A549 (cell line): ENCODE results near the gene DAB1. TPM values are rescaled to one million over a fixed set of nuclear protein-coding genes. Genes with fewer than 3 reads are reported as not detected.

ENCODE experiments used
- ATAC-seq, 2 experiments: fragments of 200-7000 bp in 1 of 2; fragments of >200 bp in 1 of 2; cut with Nextera tagmentation in 1 of 2; cut with Tn5 transposase in 1 of 2; 3 replicates each; pipeline versions ENCODE4 v1.8.0 to v1.9.1; 2018 to 2020; ENCODE audit warnings: mild to moderate bottlenecking in 1 of 2, moderate library complexity in 1 of 2
- CTCF ChIA-PET: fragments of 300-600 bp; sonication (Branson Sonifier 250); formaldehyde crosslinking; extraction: SDS; loops from one replicate; lab custom pipeline; 2021; ENCODE audit warnings: antibody characterized with exemption, inconsistent platforms; lab: Yijun Ruan, JAX
- POLR2A ChIA-PET: fragments of 350-600 bp; formaldehyde crosslinking; extraction: SDS; loops from one replicate; lab custom pipeline; 2021; ENCODE audit warnings: antibody characterized with exemption, inconsistent platforms; lab: Yijun Ruan, JAX
- DNase-seq, 2 experiments: peaks; one replicate each; pipeline versions ENCODE4 v3.0.0 to v3.0.0-alpha.2; 2011 to 2016; ENCODE audit warnings: low read depth in 1 of 2, low spot score in 1 of 2
- FAIRE-seq: peaks from 2 replicates; lab custom pipeline; 2011; peaks lifted over from hg19 to GRCh38; lab: Jason Lieb, UNC
- H3K27ac ChIP-seq, 2 experiments: fragments of >200 bp; sonication (Bioruptor Twin); formaldehyde crosslinking; 3 replicates each; pipeline ENCODE4 v1.5.1; 2016 to 2017
- H3K4me1 ChIP-seq: fragments of >200 bp; sonication (Bioruptor Twin); formaldehyde crosslinking; 3 replicates; pipeline ENCODE4 v1.6.1; 2016
- H3K4me2 ChIP-seq: fragments of >200 bp; sonication (Bioruptor Twin); formaldehyde crosslinking; 3 replicates; pipeline ENCODE4 v1.6.1; 2016
- H3K4me3 ChIP-seq: fragments of >200 bp; sonication (Bioruptor Twin); formaldehyde crosslinking; 3 replicates; pipeline ENCODE4 v1.5.1; 2016
- H3K9me3 ChIP-seq: fragments of >200 bp; sonication (Bioruptor Twin); formaldehyde crosslinking; 3 replicates; pipeline ENCODE4 v1.6.1; 2016
- BCL3 ChIP-seq: fragments of >200 bp; sonication (Bioruptor Twin); formaldehyde crosslinking; IDR thresholded peaks from 3 replicates; pipeline ENCODE4 v1.6.1; 2016
- BHLHE40 ChIP-seq: IDR thresholded peaks from 2 replicates; pipeline ENCODE4 v1.6.1; 2012; ENCODE audit warnings: low read depth, low read length, inconsistent platforms
- CBX2 ChIP-seq: fragments of 200-600 bp; sonication (generic); IDR thresholded peaks from 2 replicates; pipeline ENCODE4 v1.6.1; 2016; ENCODE audit warnings: low read depth, mild to moderate bottlenecking, borderline replicate concordance
- CBX8 ChIP-seq: fragments of 200-600 bp; sonication (generic); IDR thresholded peaks from 2 replicates; pipeline ENCODE4 v1.6.1; 2016
- CHD2 ChIP-seq: fragments of 150-350 bp; IDR thresholded peaks from 2 replicates; pipeline ENCODE4 v1.6.1; 2014; ENCODE audit warnings: low read length; ENCODE audit not compliant: partially characterized antibody
- EHMT2 ChIP-seq: fragments of 200-600 bp; sonication (generic); IDR thresholded peaks from 2 replicates; pipeline ENCODE4 v1.6.1; 2016; ENCODE audit warnings: antibody characterized with exemption, low read depth, mild to moderate bottlenecking, moderate library complexity
- EP300 ChIP-seq, 2 experiments: fragments of >200 bp; sonication (Bioruptor Twin); formaldehyde crosslinking; IDR thresholded peaks; 2 replicates in 1 of 2; 3 replicates in 1 of 2; pipeline ENCODE4 v1.6.1; 2016 to 2017
- FOSB ChIP-seq: fragments of 250-450 bp; sonication (Bioruptor Pico); IDR thresholded peaks from 2 replicates; pipeline ENCODE4 v1.5.0; 2020; ENCODE audit warnings: mild to moderate bottlenecking, moderate library complexity
- HDAC2 ChIP-seq: fragments of 200-600 bp; sonication (generic); IDR thresholded peaks from 2 replicates; pipeline ENCODE4 v1.6.1; 2016
- HES2 ChIP-seq: fragments of >200 bp; sonication (Bioruptor Twin); formaldehyde crosslinking; IDR thresholded peaks from 2 replicates; pipeline ENCODE4 v1.6.1; 2016
- HEYL ChIP-seq: fragments of 250-450 bp; sonication (Bioruptor Pico); IDR thresholded peaks from 2 replicates; pipeline ENCODE4 v1.8.0; 2021; ENCODE audit warnings: mild to moderate bottlenecking, moderate library complexity
- HOXA7 ChIP-seq: fragments of 250-450 bp; sonication (Bioruptor Pico); IDR thresholded peaks from 2 replicates; pipeline ENCODE4 v1.5.0; 2020; ENCODE audit warnings: mild to moderate bottlenecking, moderate library complexity
- HOXB5 ChIP-seq: fragments of 250-450 bp; sonication (Bioruptor Pico); IDR thresholded peaks from 2 replicates; pipeline ENCODE4 v1.5.0; 2020; ENCODE audit warnings: mild to moderate bottlenecking, moderate library complexity
- JUN ChIP-seq, 2 experiments: fragments of >200 bp; sonication (Bioruptor Twin); formaldehyde crosslinking; IDR thresholded peaks; 2 replicates in 1 of 2; 3 replicates in 1 of 2; pipeline ENCODE4 v1.6.1; 2016 to 2017
- KDM1A ChIP-seq: fragments of 200-600 bp; sonication (generic); IDR thresholded peaks from 2 replicates; pipeline ENCODE4 v1.6.1; 2016; ENCODE audit warnings: low read depth, mild to moderate bottlenecking
- KDM5A ChIP-seq: fragments of 200-600 bp; sonication (generic); IDR thresholded peaks from 2 replicates; pipeline ENCODE4 v1.6.1; 2016; ENCODE audit warnings: antibody characterized with exemption, mild to moderate bottlenecking
- MAFK ChIP-seq: fragments of 450-650 bp; IDR thresholded peaks from 2 replicates; pipeline ENCODE4 v1.6.1; 2014; ENCODE audit not compliant: partially characterized antibody
- NFE2L2 ChIP-seq: fragments of 150-350 bp; conservative IDR thresholded peaks from 2 replicates; pipeline ENCODE4 v1.6.1; 2014; ENCODE audit warnings: low read length
- NPAS2 ChIP-seq: fragments of 250-450 bp; sonication (Bioruptor Pico); IDR thresholded peaks from 2 replicates; pipeline ENCODE4 v1.8.0; 2022; ENCODE audit warnings: mild to moderate bottlenecking, moderate library complexity, borderline replicate concordance
- PHF8 ChIP-seq: fragments of 200-600 bp; sonication (generic); IDR thresholded peaks from 2 replicates; pipeline ENCODE4 v1.6.1; 2016; ENCODE audit warnings: low read depth, mild to moderate bottlenecking, antibody characterized with exemption, moderate library complexity, borderline replicate concordance
- POLR2A ChIP-seq: IDR thresholded peaks from 2 replicates; pipeline ENCODE4 v1.6.1; 2012; ENCODE audit warnings: mild to moderate bottlenecking, low read length
- POLR2AphosphoS2 ChIP-seq: conservative IDR thresholded peaks from 2 replicates; pipeline ENCODE4 v1.6.1; 2012; ENCODE audit warnings: low read length, improper control_type of control experiment, inconsistent platforms
- RFX5 ChIP-seq: fragments of 450-650 bp; IDR thresholded peaks from 2 replicates; pipeline ENCODE4 v1.7.1; 2014; ENCODE audit warnings: antibody characterized with exemption, mild to moderate bottlenecking, moderate library complexity
- ZC3H11A ChIP-seq: fragments of 450-650 bp; IDR thresholded peaks from 2 replicates; pipeline ENCODE4 v1.6.1; 2014; ENCODE audit warnings: antibody characterized with exemption, mild to moderate bottlenecking
- ZNF302 ChIP-seq: fragments of 250-450 bp; sonication (Bioruptor Pico); IDR thresholded peaks from 2 replicates; pipeline ENCODE4 v1.9.0; 2021; ENCODE audit warnings: inconsistent platforms, mild to moderate bottlenecking, moderate library complexity
- WGBS: methylation state at CpG from one replicate; pipeline ENCODE4 v1.1.6; 2017; ENCODE audit errors: missing lambda C conversion rate; 5-methylcytosine and 5-hydroxymethylcytosine counted together
- polyA plus RNA-seq, 4 experiments: library from polyadenylated mRNA; depleted of rRNA in 3 of 4; stranded (reverse); fragments of >200 nt; fragmentation: RNase III in 1 of 4; extraction: RNeasy Plus Mini Kit Qiagen cat#74134 plus additional on column Dnase treatment in 1 of 4; gene quantifications; 2 replicates in 3 of 4; 3 replicates in 1 of 4; pipeline ENCODE4 v1.2.3, GENCODE V29; 2011 to 2017
- TF ChIP-seq, protein P1 (sequence below): fragments of >200 bp; sonication (Bioruptor Twin); formaldehyde crosslinking; IDR thresholded peaks from 3 replicates; pipeline ENCODE4 v1.5.1; 2016
- TF ChIP-seq, protein P2 (sequence below): fragments of 450-650 bp; IDR thresholded peaks from 2 replicates; pipeline ENCODE4 v1.6.1; 2014; ENCODE audit warnings: antibody characterized with exemption
- TF ChIP-seq, protein P3 (sequence below): fragments of 250-450 bp; sonication (Bioruptor Pico); IDR thresholded peaks from 2 replicates; pipeline ENCODE4 v1.5.0; 2021; ENCODE audit warnings: mild to moderate bottlenecking, moderate library complexity, borderline replicate concordance
- TF ChIP-seq, protein P4 (sequence below): fragments of 250-450 bp; sonication (Bioruptor Pico); IDR thresholded peaks from 2 replicates; pipeline ENCODE4 v1.5.0; 2020; ENCODE audit warnings: low read depth, mild to moderate bottlenecking, moderate library complexity

The DAB1 gene
- polyA plus RNA-seq, 2 of the 4 experiments (the other 2 are of a cell fraction), result not detected

- H3K9me3 ChIP-seq, result no peaks in the 10 kb centered on the region
- FAIRE-seq, result no peak
- POLR2A ChIA-PET, result no interaction called here
- TF ChIP-seq, protein P1, sequence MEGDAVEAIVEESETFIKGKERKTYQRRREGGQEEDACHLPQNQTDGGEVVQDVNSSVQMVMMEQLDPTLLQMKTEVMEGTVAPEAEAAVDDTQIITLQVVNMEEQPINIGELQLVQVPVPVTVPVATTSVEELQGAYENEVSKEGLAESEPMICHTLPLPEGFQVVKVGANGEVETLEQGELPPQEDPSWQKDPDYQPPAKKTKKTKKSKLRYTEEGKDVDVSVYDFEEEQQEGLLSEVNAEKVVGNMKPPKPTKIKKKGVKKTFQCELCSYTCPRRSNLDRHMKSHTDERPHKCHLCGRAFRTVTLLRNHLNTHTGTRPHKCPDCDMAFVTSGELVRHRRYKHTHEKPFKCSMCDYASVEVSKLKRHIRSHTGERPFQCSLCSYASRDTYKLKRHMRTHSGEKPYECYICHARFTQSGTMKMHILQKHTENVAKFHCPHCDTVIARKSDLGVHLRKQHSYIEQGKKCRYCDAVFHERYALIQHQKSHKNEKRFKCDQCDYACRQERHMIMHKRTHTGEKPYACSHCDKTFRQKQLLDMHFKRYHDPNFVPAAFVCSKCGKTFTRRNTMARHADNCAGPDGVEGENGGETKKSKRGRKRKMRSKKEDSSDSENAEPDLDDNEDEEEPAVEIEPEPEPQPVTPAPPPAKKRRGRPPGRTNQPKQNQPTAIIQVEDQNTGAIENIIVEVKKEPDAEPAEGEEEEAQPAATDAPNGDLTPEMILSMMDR, result no peak
- no peak for TF ChIP-seq HES2
- TF ChIP-seq EP300 (IDR thresholded peaks at IDR 0.05), result no peak
- no peak for TF ChIP-seq EHMT2
- TF ChIP-seq CBX2, result no peak
- TF ChIP-seq HOXB5 (CRISPR knock-in tag), result no peak
- TF ChIP-seq NFE2L2, result no peak
- no peak for TF ChIP-seq BCL3
- TF ChIP-seq, protein P2, sequence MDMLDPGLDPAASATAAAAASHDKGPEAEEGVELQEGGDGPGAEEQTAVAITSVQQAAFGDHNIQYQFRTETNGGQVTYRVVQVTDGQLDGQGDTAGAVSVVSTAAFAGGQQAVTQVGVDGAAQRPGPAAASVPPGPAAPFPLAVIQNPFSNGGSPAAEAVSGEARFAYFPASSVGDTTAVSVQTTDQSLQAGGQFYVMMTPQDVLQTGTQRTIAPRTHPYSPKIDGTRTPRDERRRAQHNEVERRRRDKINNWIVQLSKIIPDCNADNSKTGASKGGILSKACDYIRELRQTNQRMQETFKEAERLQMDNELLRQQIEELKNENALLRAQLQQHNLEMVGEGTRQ, result no peak
- TF ChIP-seq JUN (IDR thresholded peaks at IDR 0.05), result no peak
- TF ChIP-seq, all 56 proteins: peak for 0
- whole genome bisulfite sequencing, result 0% methylated on average over 2 of the region's 2 CpGs
- CTCF ChIA-PET, result interaction anchor here (0.8 kb wide), 1 partner anchor 12 kb away, joined by 3 read pairs; no protein-coding TSS in a partner anchor
- Histone ChIP-seq H3K4me1 (no peaks in the 10 kb centered on the region), H3K4me3 (no peak overlapping the region), H3K27ac (no peak overlapping the region), H3K4me2 (no peak overlapping the region)
- DNase-seq (no peak), ATAC-seq (no peak)
Measured at GRCh38 chr1:57007948-57008347, 415.9 kb downstream of the DAB1 start.

DNA sequence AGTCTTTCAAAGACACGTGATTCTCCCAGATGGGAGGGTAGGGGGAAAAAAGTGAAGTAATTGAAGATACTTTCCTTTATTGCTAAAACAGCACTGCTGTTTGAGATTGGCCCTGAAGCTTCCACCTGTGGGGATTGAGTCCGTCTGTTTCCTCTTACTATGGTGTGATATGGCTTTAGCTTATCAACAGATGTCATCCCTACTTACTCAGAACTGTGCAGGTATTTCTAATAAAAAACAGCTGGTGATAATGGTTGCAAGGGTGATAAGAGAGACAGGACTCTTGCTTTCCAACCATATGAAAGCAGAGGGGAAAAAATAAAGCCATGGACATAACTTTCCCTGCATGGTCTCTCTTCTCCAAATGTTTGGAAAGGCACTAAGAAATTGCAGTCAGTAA lies 416.4 kb downstream of the DAB1 start:
- ATAC-seq, result no peak
- WGBS, result 2% methylated on average over 2 of the region's 2 CpGs
- POLR2A ChIA-PET, result no interaction called here
- FAIRE-seq, result no peak
- H3K27ac ChIP-seq, result no peak overlapping the region
- no peaks in the 10 kb centered on the region for H3K9me3 ChIP-seq
- CTCF ChIA-PET, result no interaction called here
- H3K4me1 ChIP-seq, result no peaks in the 10 kb centered on the region
- no peak for DNase-seq
- no peak overlapping the region for H3K4me2 ChIP-seq
- no peak overlapping the region for H3K4me3 ChIP-seq
- TF ChIP-seq POLR2AphosphoS2 (no peak), KDM1A (no peak), ZC3H11A (no peak), CHD2 (no peak), FOSB (CRISPR knock-in tag) (no peak), KDM5A (no peak), HEYL (CRISPR knock-in tag) (no peak)

DNA sequence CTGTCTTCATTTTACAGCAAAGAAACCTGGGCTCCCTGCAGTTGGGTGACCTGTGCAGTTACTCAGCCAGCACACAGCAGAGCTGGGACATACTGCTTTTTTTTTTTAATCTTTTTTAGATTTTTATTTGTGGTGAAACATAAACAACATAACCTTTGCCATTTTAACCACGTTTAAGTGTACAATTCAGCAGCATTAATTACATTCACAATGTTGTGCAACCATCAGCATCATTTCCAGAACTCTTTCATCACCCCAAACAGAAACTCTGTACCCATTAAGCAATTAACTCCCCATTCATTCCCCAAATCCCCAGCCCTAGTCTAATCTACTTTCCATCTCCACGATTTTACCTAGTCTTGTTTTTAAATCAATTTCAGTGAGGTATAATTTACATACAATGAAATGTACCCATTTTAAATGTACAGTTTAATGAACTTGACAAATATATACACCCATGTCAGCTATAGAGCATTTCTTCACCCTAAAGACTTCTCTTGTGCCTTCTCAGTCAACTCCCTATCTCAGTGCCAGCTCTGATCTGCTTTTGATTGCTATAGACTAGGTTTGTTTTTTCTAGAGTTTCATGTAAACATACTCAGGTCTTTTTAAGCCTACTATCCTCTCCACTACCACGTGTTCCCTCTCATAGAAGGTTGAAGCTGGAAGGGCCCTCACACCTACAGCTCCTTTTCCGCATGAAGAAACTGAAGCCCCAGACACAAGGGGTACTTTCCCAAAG lies 420.3 kb downstream of the DAB1 start:
- H3K4me2 ChIP-seq, result no peak overlapping the region
- WGBS, result 19% methylated on average over 4 of the region's 4 CpGs
- H3K9me3 ChIP-seq, result no peaks in the 10 kb centered on the region
- H3K4me3 ChIP-seq, result no peak overlapping the region
- ChIA-PET CTCF (interaction anchor here (1.7 kb wide), 1 partner anchor 35 kb away, joined by 7 read pairs; no protein-coding TSS in a partner anchor), POLR2A (no interaction called here)
- no peaks in the 10 kb centered on the region for H3K4me1 ChIP-seq
- no peak for ATAC-seq
- no peak for FAIRE-seq
- no peak for DNase-seq
- no peak overlapping the region for H3K27ac ChIP-seq
- TF ChIP-seq HDAC2 (no peak), POLR2A (no peak), BHLHE40 (no peak), CBX8 (no peak), RFX5 (no peak), NPAS2 (CRISPR knock-in tag) (no peak), ZNF302 (CRISPR knock-in tag) (no peak), HOXB5 (CRISPR knock-in tag) (no peak), HOXA7 (CRISPR knock-in tag) (no peak), PHF8 (no peak), MAFK (no peak), CHD2 (no peak), HEYL (CRISPR knock-in tag) (no peak)
- TF ChIP-seq, protein P3, sequence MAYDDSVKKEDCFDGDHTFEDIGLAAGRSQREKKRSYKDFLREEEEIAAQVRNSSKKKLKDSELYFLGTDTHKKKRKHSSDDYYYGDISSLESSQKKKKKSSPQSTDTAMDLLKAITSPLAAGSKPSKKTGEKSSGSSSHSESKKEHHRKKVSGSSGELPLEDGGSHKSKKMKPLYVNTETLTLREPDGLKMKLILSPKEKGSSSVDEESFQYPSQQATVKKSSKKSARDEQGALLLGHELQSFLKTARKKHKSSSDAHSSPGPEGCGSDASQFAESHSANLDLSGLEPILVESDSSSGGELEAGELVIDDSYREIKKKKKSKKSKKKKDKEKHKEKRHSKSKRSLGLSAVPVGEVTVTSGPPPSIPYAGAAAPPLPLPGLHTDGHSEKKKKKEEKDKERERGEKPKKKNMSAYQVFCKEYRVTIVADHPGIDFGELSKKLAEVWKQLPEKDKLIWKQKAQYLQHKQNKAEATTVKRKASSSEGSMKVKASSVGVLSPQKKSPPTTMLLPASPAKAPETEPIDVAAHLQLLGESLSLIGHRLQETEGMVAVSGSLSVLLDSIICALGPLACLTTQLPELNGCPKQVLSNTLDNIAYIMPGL (CRISPR knock-in tag), result no peak
- TF ChIP-seq, protein P4, sequence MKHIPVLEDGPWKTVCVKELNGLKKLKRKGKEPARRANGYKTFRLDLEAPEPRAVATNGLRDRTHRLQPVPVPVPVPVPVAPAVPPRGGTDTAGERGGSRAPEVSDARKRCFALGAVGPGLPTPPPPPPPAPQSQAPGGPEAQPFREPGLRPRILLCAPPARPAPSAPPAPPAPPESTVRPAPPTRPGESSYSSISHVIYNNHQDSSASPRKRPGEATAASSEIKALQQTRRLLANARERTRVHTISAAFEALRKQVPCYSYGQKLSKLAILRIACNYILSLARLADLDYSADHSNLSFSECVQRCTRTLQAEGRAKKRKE (CRISPR knock-in tag), result no peak
